ENCODE results near the gene SGPL1.
"Not testable (repeated sequence)": the region's sequence is repeated elsewhere in the genome, so short reads cannot be mapped to it uniquely, and the experiment has no call there.

SGPL1 gene

DNA sequence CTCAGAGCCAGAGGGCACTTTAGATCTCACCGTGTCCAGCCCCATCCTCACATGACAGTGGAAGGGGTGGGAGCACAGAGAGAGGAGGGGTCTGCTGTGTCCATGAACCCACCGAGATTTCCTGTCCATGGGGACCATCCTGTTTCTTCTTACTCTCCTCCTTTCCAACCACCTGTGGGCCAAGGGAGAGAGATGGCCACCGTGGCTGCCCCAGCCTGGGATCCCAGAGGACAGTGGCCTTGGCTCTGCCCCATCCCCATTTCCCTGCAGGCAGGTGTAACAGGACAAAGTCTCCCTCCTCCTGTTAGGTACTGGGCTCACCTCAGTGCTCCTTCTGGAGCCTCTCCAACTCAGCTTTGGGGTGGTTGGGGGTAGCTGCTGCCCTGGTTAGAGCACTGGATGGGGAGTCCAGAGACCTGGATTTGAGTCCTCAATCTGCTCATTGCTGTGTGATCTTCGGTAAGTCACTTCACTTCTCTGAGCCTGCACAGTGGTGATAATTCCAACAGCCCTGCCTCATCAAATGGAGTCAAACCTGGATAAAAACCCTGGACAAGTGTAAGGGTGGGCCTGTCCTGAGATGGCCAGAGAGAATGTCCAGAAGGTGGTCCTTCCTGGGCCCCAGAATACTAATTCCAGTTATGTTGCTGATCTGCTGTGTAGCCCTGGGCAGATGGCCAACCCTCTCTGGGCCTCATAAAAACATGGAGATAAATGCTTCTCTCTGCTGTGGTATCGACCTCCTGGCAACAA lies 90.5 kb downstream of the SGPL1 start:
- DNase-seq (ENCODE audit: low spot score) = no peak

DNA sequence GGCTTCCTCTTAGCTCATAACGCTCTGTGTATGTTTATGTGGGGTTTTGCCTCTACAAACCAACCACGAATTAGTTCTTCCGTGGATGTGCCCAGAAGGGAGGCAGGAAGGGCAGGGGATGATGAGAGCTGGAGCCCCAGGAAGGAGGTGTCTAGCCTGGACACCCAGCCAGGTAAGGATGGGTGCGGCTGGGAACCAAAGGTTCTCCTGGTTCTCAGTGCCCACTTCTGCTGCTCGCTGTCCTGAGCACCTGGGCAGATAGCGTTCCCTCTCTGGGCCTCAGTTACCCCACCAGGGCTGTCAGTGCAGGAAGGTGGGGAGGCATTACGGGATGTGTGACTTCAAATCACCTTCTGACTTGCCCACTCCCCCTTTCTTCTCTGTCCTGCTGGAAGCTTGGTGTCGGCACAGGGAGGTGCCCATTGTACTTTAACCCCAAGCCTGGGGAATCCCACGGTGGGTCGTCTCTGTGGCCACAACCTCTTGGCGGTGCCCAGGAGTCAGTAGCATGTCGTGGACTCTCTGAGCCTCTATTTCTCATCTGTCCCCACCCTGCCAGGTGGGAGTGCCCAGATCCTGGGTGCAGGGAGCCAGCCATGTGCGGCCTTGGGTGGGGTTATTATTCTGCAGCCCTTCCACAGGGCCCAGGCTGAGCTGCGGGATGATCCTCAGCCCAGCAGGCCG lies 91.3 kb downstream of the SGPL1 start:
- DNase-seq (ENCODE audit: low spot score) = no peak

- no peak for DNase-seq (ENCODE audit: low spot score)
Measured at GRCh38 chr10:70907637-70908405, 92.1 kb downstream of the SGPL1 start.

DNA sequence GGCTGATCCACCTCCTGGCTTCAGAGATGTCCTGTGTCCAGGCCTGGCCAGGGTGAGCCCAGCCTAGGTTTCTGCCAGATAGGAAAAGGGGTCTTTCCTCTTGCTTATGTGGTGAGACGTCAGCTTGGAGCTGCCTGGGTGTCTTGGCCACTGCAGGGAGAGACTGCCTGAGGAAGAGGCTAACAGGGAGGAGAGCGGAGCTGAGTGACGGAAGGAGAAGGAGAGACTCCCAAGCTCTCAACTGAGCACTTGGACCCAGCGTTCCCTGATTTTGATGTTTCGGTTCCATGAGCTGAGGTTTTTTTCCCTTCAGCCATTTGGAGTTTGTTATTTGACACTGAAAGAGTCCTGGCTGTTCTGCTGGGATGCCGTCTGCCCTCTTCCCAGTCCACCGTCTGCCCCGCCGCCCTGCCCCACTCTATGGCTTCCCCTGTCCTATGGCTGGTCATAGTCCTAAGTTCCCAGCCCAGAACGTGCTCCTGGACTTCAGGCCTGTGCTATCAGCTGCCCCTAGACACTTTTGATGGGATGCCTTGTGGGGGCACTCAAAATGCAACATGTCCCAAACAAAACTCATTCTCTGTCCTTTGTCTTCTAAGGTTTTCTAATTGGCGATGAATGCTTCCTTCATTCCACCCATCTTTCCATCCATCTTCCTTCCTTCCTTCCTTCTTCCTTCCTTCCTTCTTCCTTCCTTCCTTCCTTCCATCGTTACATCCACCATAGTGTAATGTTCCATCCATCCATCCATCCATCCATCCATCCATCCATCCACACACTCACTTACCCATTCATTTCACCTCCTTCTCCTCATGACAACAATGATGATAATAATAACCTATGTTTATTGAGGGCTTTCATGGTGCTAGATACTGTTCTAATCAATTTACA lies 92.9 kb downstream of the SGPL1 start:
- DNase-seq (ENCODE audit: low spot score) = no peak

GRCh38 chr10:70909326-70909935 lies 93.7 kb downstream of the SGPL1 start:
- DNase-seq (ENCODE audit: low spot score) = no peak

DNA sequence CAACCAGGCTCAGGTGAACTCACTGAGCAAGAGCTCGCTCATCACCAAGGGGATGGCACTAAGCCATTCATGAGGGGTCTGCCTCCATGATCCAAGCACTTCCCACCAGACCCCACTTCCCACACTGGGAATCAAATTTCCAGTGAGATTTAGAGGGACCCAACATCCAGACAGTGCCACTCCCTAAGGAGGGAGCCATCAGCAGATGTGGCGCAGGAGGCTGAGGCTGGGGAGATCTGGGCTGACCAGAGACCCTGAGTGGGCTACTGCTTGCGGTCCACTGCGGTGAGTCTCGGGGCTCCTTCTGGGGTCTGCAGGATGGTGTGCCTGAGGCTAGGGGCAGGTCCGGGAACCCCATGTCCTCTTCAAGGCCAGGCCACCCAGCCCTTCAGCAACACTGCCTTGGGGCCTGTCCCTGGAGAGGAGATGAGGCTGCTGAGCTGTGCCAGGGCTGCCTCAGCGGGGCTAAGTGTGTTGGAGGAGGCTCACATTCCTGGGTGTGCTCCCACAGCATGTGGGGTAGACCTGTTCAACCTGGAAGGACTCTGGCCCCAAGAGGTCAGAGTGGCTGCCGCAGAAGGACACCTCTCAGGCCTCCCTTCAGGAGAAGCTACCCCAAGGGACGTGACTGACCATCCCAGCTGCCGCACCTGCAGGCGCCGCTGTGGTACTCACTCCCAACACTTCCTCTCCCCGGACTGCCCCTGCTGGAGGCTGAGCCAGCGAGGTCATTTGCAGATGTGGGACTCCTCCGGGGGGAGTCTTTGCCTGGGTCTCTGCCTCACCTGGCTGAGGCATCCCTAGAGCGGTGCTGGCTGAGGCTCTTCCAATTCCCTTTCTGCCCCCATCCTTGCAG lies 95.0 kb downstream of the SGPL1 start:
- no peak for DNase-seq (ENCODE audit: low spot score)

DNA sequence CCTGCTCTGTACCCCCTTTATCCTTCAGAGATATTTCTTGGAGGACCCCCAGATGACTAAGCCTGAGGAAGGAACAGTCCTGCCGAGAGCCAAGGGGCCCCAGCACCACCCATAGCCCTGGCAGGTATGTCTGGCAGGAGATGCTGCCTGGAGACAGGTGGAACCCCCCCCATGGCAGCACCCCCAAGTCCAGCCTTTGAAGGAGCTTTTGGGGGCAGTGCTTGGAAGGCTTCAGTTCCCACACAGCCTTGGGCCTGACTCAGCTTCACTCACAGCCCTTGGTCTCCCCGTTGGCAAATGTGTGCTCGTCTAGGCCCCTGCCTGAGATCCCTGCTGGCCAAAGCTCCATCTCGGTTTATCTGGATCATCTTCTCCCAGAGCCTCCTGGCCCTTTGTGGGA lies 95.6 kb downstream of the SGPL1 start:
- DNase-seq (ENCODE audit: low spot score) = no peak

DNA sequence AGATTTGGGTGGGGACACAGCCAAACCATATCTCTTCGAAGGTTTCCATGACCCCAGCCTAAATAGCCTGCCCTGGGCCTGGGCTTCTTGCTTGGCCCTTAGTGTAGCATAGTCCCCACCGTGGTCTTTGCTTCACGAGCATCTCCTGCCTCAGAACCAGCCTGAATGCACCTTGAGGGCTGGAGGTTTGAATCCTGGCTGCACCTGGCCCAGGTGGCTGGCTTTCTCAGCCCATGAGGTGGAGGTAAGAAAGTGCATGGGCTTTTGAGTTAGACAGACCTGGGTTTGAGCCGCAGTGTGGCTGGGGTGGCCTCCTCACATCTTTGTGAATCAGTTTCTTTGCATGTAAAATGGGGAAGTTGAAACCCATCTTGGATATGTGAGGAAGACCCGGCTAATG lies 96.8 kb downstream of the SGPL1 start:
- no peak for DNase-seq (ENCODE audit: low spot score)

DNA sequence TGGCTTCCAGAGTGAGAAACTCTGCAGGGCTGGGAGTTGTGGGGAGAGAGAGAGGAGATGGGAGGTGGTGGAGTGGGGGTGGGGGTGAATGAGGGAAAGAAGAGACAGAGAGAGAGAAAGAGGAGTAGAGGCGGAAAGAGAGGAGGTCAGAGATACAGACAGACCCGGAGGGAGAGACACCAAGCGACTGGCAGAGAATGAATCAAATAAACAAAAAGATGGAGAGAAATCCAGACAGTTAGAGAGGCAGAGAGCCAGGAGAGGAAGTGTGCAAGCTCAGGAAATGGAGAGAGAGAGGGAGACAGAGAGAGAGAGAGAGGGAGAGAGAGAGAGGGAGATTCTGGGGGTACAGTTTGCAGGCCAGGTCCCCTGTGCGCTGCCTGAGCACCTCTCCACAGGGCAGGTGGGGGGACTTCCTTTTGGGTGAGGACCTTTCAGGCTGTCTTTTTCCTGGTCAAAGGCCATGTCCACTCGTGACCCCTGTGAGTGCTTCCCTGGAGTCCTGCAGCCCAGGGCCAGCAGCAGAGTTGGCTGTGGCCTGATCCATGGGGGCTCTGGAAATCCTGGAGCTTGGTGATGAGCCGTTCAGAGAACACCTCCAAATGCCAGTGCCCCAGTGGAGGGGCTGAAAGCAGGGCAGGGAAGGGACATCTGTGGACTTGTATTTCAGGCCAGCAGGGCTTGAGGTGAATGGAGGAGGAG lies 97.6 kb downstream of the SGPL1 start:
- no peak for DNase-seq (ENCODE audit: low spot score)

DNA sequence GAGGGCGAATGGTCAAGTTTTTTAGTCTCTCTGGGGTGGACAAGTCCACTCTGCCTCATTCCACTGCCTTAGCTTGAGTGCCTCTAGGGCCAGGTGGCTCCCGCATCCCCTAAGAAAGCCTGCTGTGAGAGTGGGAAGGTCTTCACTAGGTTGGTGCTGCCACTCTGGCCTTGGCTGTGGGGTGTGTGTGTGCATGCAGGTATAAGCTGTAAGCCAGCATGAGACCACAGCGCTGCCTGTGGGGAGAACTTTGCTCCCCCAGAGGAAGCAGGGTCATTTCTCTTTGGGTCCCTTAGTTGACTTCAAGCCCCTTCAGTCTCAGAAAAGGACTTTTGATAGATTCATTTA lies 98.1 kb downstream of the SGPL1 start:
- no peak for DNase-seq (ENCODE audit: low spot score)

DNA sequence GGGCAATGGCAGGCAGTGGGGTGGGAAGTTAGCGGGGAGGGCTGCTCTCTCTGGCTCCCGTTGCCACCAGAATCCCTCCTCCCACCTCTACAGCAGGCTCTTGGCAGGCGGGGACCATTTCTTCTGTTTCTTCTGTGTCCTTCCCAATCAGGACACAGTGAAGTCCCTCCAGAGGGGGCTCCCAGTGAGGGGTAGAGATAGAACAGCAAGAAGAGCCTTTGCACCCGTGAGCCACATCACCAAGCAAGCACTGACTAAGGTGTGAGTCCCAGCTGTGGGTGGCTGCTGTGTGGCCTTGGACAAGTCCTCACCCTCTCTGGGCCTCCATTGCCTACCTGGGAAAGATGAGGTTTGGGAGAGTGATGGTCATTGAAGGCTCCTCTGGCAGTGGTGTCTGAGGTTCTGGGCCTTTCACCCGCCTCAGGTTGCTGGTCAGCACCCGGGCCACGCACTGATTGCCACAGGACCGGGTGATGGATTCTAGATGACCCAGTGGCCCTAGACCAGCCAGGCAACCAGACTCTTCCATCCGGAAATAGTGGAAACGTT lies 98.6 kb downstream of the SGPL1 start:
- DNase-seq (ENCODE audit: low spot score) = no peak

DNA sequence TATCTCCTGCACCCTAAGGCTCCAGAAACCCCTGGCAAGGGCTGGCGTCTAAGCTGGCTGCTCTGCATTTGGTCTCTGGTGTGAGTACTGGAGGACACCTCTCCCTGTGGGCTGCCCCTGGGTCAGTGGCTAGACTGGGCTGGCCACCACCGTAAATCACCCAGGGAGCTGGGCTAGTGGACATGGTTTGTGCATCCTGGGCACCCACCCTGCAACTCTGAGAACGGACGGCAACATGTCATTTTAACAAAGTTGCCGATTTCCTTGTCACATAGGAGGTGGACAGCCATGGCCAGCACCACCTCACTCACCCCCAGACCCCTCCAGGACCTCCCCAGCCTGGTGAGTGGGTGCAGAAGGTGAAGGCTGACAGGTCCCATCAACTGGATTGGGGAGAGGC lies 99.5 kb downstream of the SGPL1 start:
- no peak for DNase-seq (ENCODE audit: low spot score)

DNA sequence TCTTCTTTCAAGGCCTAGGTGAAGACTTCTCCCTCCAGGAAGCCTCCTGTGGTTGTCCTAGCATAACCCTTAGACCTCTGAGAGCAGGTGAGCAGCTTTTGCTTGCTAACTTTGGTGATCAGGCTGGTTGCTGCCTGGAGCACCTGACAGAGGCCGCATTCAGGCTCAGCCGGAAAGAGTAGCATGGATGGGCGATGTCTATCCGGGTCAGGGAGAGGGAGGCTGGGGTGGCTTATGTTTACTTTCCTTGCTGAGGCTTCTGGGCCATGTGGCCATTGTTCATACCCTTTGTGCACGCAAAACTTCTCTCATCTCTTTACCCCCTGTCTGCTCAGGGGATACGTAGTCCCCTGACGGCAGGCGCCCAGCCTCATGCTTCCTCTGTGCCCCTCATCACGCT lies 100.1 kb downstream of the SGPL1 start:
- no peak for DNase-seq (ENCODE audit: low spot score)

GRCh38 chr10:70916241-70916640 lies 100.5 kb downstream of the SGPL1 start:
- DNase-seq (ENCODE audit: low spot score) = no peak

DNA sequence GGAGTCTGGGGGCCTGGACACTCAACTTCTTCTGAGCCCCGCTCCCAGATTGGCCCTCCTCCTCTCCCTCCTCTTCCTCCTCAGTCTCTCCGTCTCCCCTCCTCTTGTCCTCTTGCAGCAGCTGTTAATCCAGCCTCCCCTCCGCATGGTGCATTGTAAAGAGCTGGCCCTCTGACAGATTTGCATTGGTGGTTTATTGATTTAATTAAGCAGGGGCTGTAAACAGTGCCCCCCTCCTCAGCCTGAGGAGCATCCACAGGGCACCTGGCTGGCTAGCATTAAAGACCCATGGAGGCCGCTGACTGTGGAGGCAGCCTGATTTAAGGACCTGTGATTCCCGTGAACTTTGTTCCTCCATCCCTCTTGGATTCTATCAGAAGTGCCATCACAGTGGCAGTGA lies 101.5 kb downstream of the SGPL1 start:
- DNase-seq (ENCODE audit: low spot score) = no peak

- no peak for DNase-seq (ENCODE audit: low spot score)
Measured at GRCh38 chr10:70917635-70918034, 101.9 kb downstream of the SGPL1 start.

DNA sequence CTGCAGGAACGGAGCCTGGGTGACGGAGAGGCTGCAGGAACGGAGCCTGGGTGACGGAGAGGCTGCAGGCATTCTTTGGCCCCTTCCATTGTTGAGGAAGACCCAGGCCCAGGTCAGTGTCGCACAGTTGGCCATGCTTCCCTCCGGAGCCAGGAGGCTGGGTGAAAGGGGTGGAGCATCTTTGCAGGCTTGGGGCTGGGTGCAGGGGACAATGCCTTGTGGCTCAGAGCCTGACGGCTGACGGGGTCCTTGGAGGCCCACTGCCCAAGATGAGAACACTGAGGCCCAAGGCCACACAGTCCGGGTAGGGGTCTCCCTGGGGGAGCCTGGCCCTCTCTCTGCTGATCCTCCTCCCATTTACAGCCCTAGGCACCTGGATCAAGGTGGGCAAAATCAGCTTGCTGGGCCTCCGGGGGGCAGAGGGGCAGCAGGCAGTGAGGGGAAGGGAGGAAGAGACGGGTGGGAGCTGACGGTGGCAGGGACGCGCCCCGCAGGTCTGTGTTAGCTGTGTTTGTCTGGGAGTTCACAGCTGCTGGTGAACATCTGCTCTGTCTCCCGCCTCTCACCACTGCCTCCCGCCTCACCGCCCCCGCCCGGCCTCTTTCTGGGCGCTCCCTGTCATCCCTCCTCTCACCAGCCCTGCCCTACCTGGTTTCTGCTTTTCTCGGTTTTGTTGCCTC lies 103.2 kb downstream of the SGPL1 start:
- DNase-seq (ENCODE audit: low spot score) = no peak

DNA sequence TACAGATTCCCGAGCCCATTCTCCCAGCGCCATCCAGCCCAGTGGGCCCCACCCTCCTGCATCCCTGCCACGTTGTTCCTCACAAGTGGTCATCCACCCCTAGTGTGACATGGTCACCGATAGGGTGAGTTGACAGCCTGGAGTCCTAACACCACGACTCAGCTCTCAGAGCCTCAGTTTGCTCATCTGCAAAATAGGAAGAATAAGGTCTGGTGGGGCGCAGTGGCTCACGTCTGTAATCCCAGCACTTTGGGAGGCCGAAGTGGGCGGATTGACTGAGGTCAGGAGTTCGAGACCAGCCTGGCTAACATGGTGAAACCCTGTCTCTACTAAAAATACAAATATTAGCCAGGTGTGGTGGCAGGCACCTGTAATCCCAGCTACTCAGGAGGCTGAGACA lies 104.2 kb downstream of the SGPL1 start:
- not testable (repeated sequence) for DNase-seq (ENCODE audit: low spot score)

- DNase-seq (ENCODE audit: low spot score) = peak; percentile 52
Measured at GRCh38 chr10:70920519-70920918, 104.8 kb downstream of the SGPL1 start.

Data from iPS-NIHi11 (cell line).